Measurements from ENCODE around the gene MAPK1. TPM values are rescaled to one million over a fixed set of nuclear protein-coding genes. Genes with fewer than 3 reads are reported as not detected.

MAPK1 gene
- total RNA-seq, 1 experiment from 2014 or later, result 90.3 TPM

GRCh38 chr22:21802673-21803072 lies 64.8 kb downstream of the MAPK1 start:
- no peak overlapping the region for H2AFZ ChIP-seq (ENCODE audit: low read length)
- no peaks in the 10 kb centered on the region for H4K20me1 ChIP-seq (ENCODE audit: control insufficient read depth, insufficient read depth, insufficient read length)
- no peaks in the 10 kb centered on the region for H3K79me1 ChIP-seq (ENCODE audit: insufficient read depth, low read depth, low read length, poor library complexity, severe bottlenecking)
- Mint-ChIP-seq H3K9me3 (no peaks in the 10 kb centered on the region), H3K27me3 (ENCODE audit: low read depth) (no peaks in the 10 kb centered on the region), H3K27ac (no peak overlapping the region), H3K36me3 (ENCODE audit: insufficient read depth in 1 of 3, low read depth in 3 of 3) (peaks cover 45 to 93% (median 89%) of the 10 kb centered on the region in 3 experiments), H3K4me3 (no peak overlapping the region), H3K4me1 (no peaks in the 10 kb centered on the region)
- no peak overlapping the region for H3K4me2 ChIP-seq (ENCODE audit: insufficient read depth, insufficient read length, low read length)
- no peak overlapping the region for H2BK12ac ChIP-seq (ENCODE audit: insufficient read length, low read depth, low read length)
- H4K5ac ChIP-seq (ENCODE audit: insufficient read length, low read depth, low read length), result no peak overlapping the region
- H3K79me2 ChIP-seq (ENCODE audit: insufficient read depth, low read length), result no peaks in the 10 kb centered on the region
- H2BK15ac ChIP-seq (ENCODE audit: low read depth, low read length), result no peak overlapping the region
- no peak overlapping the region for H3K27ac ChIP-seq (ENCODE audit: insufficient read length, low read depth, low read length)
- H3K23me2 ChIP-seq (ENCODE audit: insufficient read length, low read depth, low read length, poor library complexity, severe bottlenecking), result no peaks in the 10 kb centered on the region
- H3K56ac ChIP-seq (ENCODE audit: insufficient read length, low read depth, low read length), result no peak overlapping the region
- no peak overlapping the region for H4K91ac ChIP-seq (ENCODE audit: insufficient read length, low read depth, low read length)
- H3K14ac ChIP-seq (ENCODE audit: insufficient read depth, low read length), result no peak overlapping the region
- H3K23ac ChIP-seq (ENCODE audit: insufficient read length, low read depth, low read length), result no peak overlapping the region
- DNase-seq, result no peak
- no peak for TF ChIP-seq CTCF (conservative IDR thresholded peaks at IDR 0.05)
- H2AK5ac ChIP-seq (ENCODE audit: insufficient read length, low read length), result no peak overlapping the region
- no peak overlapping the region for H3K9ac ChIP-seq (ENCODE audit: extremely low read depth, insufficient read length, low read length)
- H3K4ac ChIP-seq (ENCODE audit: low read depth, low read length), result no peak overlapping the region
- H3K4me1 ChIP-seq (ENCODE audit: insufficient read depth, low read length), result no peaks in the 10 kb centered on the region
- no peak overlapping the region for H2BK5ac ChIP-seq (ENCODE audit: insufficient read length, low read length)
- no peak overlapping the region for H4K8ac ChIP-seq (replicated peaks; ENCODE audit: insufficient read length, low read depth, low read length)
- no peaks in the 10 kb centered on the region for H3K9me3 ChIP-seq (ENCODE audit: control insufficient read depth, low read depth, low read length)
- no CpG with 5 or more reads among the region's 1 CpG for WGBS (ENCODE audit: extremely low coverage, insufficient read length, low lambda C conversion rate)
- no peak overlapping the region for H2BK20ac ChIP-seq (ENCODE audit: low read depth, low read length, poor library complexity, severe bottlenecking)
- H2BK120ac ChIP-seq (ENCODE audit: low read depth, low read length, poor library complexity, severe bottlenecking), result no peak overlapping the region
- H3K18ac ChIP-seq (ENCODE audit: insufficient read length, low read depth, low read length), result no peak overlapping the region
- H3K27me3 ChIP-seq (ENCODE audit: insufficient read depth, low read length), result no peaks in the 10 kb centered on the region
- no peak overlapping the region for H3T11ph ChIP-seq (ENCODE audit: low read length)

Measured in H9 (cell line).